ENCODE measurements around the gene CCDC192. TPM values are rescaled to one million over a fixed set of nuclear protein-coding genes. Genes with fewer than 3 reads are reported as not detected.

The CCDC192 gene
- total RNA-seq, 4 donors from 2014 or later, result 0.33 to 1.7 (median 1.1) TPM

DNA sequence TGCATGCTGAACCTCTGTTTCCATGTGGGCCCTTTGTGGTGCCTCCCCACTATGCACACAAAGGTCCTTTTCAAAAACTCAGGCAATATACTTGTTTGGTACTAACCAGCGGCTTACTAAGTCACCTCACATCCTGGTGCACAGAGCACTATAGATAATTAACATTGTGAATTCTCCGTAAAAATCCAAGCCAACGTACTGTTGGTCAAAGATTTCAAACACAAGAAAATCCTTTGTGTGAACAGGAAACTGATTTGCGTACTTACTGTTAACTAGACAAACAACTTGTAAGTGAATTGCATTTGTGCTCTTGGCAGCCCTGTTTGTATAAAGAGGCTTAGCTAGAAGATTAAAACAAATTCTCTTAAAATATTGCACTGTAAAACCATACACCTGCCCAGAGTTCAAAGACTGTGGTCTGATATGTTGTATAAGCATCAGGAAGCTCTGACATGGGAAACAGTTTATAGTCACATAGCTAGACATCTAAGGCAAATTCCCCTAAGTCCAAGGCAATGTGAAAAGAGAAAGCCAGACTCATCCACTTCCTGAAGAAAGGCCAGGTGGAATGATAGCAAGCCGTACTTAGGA, 255.3 kb downstream of the CCDC192 start:
- H3K9me3 ChIP-seq, result no peaks in the 10 kb centered on the region
- H3K27ac ChIP-seq (replicated peaks in 1 of 4), result peak overlapping the region; percentile 10 to 39 (median 30)
- TF ChIP-seq POLR2AphosphoS5 (IDR thresholded peaks at IDR 0.05) (no peak), CTCF (IDR thresholded peaks at IDR 0.05) (no peak), EP300 (IDR thresholded peaks at IDR 0.05) (no peak), POLR2A (IDR thresholded peaks at IDR 0.05; ENCODE audit: low read depth) (no peak)
- H3K4me3 ChIP-seq, result no peak overlapping the region
- H3K27me3 ChIP-seq, result no peaks in the 10 kb centered on the region
- DNase-seq (ENCODE audit: extremely low spot score), result peak; percentile 19
- H3K4me1 ChIP-seq, result peaks cover 41 to 52% (median 51%) of the 10 kb centered on the region in 4 donors
- intact Hi-C loops (cut with DNase I), result no loop called here
- H3K36me3 ChIP-seq, result no peaks in the 10 kb centered on the region
- WGBS, result 76% methylated on average over 5 of the region's 5 CpGs

DNA sequence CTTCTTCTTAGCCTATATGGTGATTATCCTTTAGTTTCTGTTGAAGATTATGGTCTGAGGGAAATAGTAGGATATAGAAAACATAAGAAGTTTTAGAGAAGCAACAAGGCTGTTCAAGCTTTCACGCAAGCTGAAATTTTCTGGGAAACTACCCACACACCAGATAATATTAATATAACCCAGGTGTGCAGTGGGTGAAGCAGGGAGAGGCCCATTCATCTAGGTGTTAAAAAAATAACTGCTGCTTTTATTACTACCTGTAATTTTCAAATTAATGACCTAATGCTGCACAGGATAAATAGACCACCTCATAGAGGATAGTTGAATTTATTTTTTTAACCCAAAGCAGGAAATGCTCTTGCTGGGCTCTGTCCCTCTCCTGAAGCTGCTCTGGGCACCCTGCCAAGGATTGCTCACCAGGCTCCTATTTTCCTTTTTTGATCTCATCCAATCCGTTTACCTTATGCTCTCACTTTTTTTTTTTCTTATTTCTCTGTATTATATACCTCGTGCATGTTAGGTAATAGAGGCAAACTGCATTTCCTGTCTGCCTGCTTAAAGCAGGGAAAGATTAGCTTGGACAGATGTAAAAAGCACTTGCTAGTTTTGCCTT, 256.1 kb downstream of the CCDC192 start:
- Histone ChIP-seq H3K27ac (replicated peaks in 1 of 4) (peak overlapping the region; percentile 25 to 40 (median 37)), H3K36me3 (no peaks in the 10 kb centered on the region), H3K27me3 (no peaks in the 10 kb centered on the region), H3K9me3 (no peaks in the 10 kb centered on the region), H3K4me1 (peaks cover 41 to 52% (median 51%) of the 10 kb centered on the region in 4 donors), H3K4me3 (no peak overlapping the region)
- TF ChIP-seq EP300 (IDR thresholded peaks at IDR 0.05) (no peak), POLR2A (IDR thresholded peaks at IDR 0.05; ENCODE audit: low read depth) (no peak), POLR2AphosphoS5 (IDR thresholded peaks at IDR 0.05) (no peak), CTCF (IDR thresholded peaks at IDR 0.05) (no peak)
- peak; percentile 90 for DNase-seq (ENCODE audit: extremely low spot score)
- intact Hi-C loops (cut with DNase I), result no loop called here
- 18% methylated on average over 3 of the region's 3 CpGs for WGBS

- TF ChIP-seq CTCF (IDR thresholded peaks at IDR 0.05) (no peak), POLR2A (IDR thresholded peaks at IDR 0.05; ENCODE audit: low read depth) (no peak), POLR2AphosphoS5 (IDR thresholded peaks at IDR 0.05) (no peak), EP300 (IDR thresholded peaks at IDR 0.05) (no peak)
- Histone ChIP-seq H3K36me3 (no peaks in the 10 kb centered on the region), H3K4me3 (no peak overlapping the region), H3K4me1 (peaks cover 41 to 52% (median 51%) of the 10 kb centered on the region in 4 donors), H3K27ac (replicated peaks in 1 of 4) (peak overlapping the region in 3 of 4 donors; percentile 25 to 40 (median 35)), H3K27me3 (no peaks in the 10 kb centered on the region), H3K9me3 (no peaks in the 10 kb centered on the region)
- WGBS, result 93% methylated on average over 1 of the region's 1 CpG
- DNase-seq (ENCODE audit: extremely low spot score), result no peak
- intact Hi-C loops (cut with DNase I), result loop anchor here (2.0 kb wide), 1 partner anchor 123 kb away; the partner anchor contains the start of gene SLC12A2
Measured at GRCh38 chr5:127960270-127960691, 257.1 kb downstream of the CCDC192 start.

- Histone ChIP-seq H3K9me3 (no peaks in the 10 kb centered on the region), H3K27ac (replicated peaks in 1 of 4) (peak overlapping the region in 1 of 4 donors; percentile 5), H3K27me3 (no peaks in the 10 kb centered on the region), H3K36me3 (peaks cover 0 to 5% (median 2%) of the 10 kb centered on the region in 4 donors), H3K4me1 (peaks cover 41 to 52% (median 51%) of the 10 kb centered on the region in 4 donors), H3K4me3 (no peak overlapping the region)
- WGBS, result 90% methylated on average over 2 of the region's 2 CpGs
- intact Hi-C loops (cut with DNase I), result loop anchor here (2.0 kb wide), 1 partner anchor 122 kb away; the partner anchor contains the start of gene SLC12A2
- DNase-seq (ENCODE audit: extremely low spot score), result no peak
- no peak for TF ChIP-seq CTCF (IDR thresholded peaks at IDR 0.05)
- no peak for TF ChIP-seq EP300 (IDR thresholded peaks at IDR 0.05)
- no peak for TF ChIP-seq POLR2A (IDR thresholded peaks at IDR 0.05; ENCODE audit: low read depth)
- no peak for TF ChIP-seq POLR2AphosphoS5 (IDR thresholded peaks at IDR 0.05)
Measured at GRCh38 chr5:127961006-127961762, 258.0 kb downstream of the CCDC192 start.

All from esophagus muscularis mucosa (tissue), 4 donors.